ENCODE data around the gene LRMDA.

- no peak for TF ChIP-seq ZBTB7A (IDR thresholded peaks at IDR 0.05; ENCODE audit: low read depth)
- no peak for TF ChIP-seq MAX (IDR thresholded peaks at IDR 0.05)
- no peak for TF ChIP-seq REST (IDR thresholded peaks at IDR 0.05; ENCODE audit: low read depth)
- no peak for TF ChIP-seq EP300 (IDR thresholded peaks at IDR 0.05; ENCODE audit: borderline replicate concordance)
- no peak for TF ChIP-seq USF1 (IDR thresholded peaks at IDR 0.05)
- no peak for TF ChIP-seq YY1 (IDR thresholded peaks at IDR 0.05; ENCODE audit: low read depth)
- TF ChIP-seq RAD21 (IDR thresholded peaks at IDR 0.05; ENCODE audit: low read depth): no peak
- no peak for TF ChIP-seq TEAD4 (IDR thresholded peaks at IDR 0.05)
- TF ChIP-seq CEBPB (IDR thresholded peaks at IDR 0.05): no peak
Measured at GRCh38 chr10:76555067-76555670, 1123.7 kb downstream of the LRMDA start.

All from Ishikawa (cell line).